ENCODE data around the gene PCSK6. TPM values are rescaled to one million over a fixed set of nuclear protein-coding genes. Genes with fewer than 3 reads are reported as not detected.

Gene PCSK6
- total and polyA plus RNA-seq, 7 experiments from 2014 or later: 0.12 to 3.0 (median 0.70) TPM; not detected in 1

GRCh38 chr15:101482526-101483371 is 6.8 kb downstream of the PCSK6 start:
- Mint-ChIP-seq H3K9me3 (peaks cover 0 to 2% (median 0%) of the 10 kb centered on the region in 11 donors), H3K27ac (no peak overlapping the region), H3K4me1 (peaks cover 0 to 3% (median 0%) of the 10 kb centered on the region in 7 donors), H3K4me3 (no peak overlapping the region), H3K36me3 (no peaks in the 10 kb centered on the region), H3K27me3 (peaks cover 28 to 46% (median 32%) of the 10 kb centered on the region in 5 donors)
- DNase-seq: no peak
- intact Hi-C loops (cut with micrococcal nuclease): no loop called here
- no peaks in the 10 kb centered on the region for H3K36me3 ChIP-seq (ENCODE audit: control insufficient read depth in 2 of 3, insufficient read depth in 3 of 3, low read length in 3 of 3)
- H3K4me1 ChIP-seq (ENCODE audit: control insufficient read depth in 2 of 2, insufficient read depth in 2 of 2, low read length in 2 of 2): no peaks in the 10 kb centered on the region
- peaks cover 0 to 4% of the 10 kb centered on the region in 2 donors for H3K27me3 ChIP-seq (ENCODE audit: control insufficient read depth in 2 of 2, insufficient read depth in 2 of 2, low read length in 2 of 2)
- ChIA-PET CTCF (no interaction called here), POLR2A (no interaction called here)
- no peak overlapping the region for H3K4me3 ChIP-seq (ENCODE audit: low read length)
- H3K27ac ChIP-seq (ENCODE audit: low read depth, low read length): no peak overlapping the region
- ATAC-seq: no peak
- no peaks in the 10 kb centered on the region for H3K9me3 ChIP-seq (ENCODE audit: control insufficient read depth in 2 of 3, low read length in 3 of 3)

GRCh38 chr15:101481917-101482525 is 7.5 kb downstream of the PCSK6 start:
- no peak for DNase-seq
- Mint-ChIP-seq H3K27ac (no peak overlapping the region), H3K4me3 (no peak overlapping the region), H3K9me3 (peaks cover 0 to 2% (median 0%) of the 10 kb centered on the region in 11 donors), H3K36me3 (no peaks in the 10 kb centered on the region), H3K27me3 (peaks cover 21 to 39% (median 25%) of the 10 kb centered on the region in 5 donors), H3K4me1 (peaks cover 0 to 3% (median 0%) of the 10 kb centered on the region in 7 donors)
- intact Hi-C loops (cut with micrococcal nuclease): no loop called here
- no peaks in the 10 kb centered on the region for H3K9me3 ChIP-seq (ENCODE audit: control insufficient read depth in 2 of 3, low read length in 3 of 3)
- no peak for ATAC-seq
- ChIA-PET POLR2A (no interaction called here), CTCF (no interaction called here)
- H3K4me1 ChIP-seq (ENCODE audit: control insufficient read depth in 2 of 2, insufficient read depth in 2 of 2, low read length in 2 of 2): no peaks in the 10 kb centered on the region
- peaks cover 0 to 2% of the 10 kb centered on the region in 2 donors for H3K27me3 ChIP-seq (ENCODE audit: control insufficient read depth in 2 of 2, insufficient read depth in 2 of 2, low read length in 2 of 2)
- no peak overlapping the region for H3K27ac ChIP-seq (ENCODE audit: low read depth, low read length)
- no peak overlapping the region for H3K4me3 ChIP-seq (ENCODE audit: low read length)
- H3K36me3 ChIP-seq (ENCODE audit: control insufficient read depth in 2 of 3, insufficient read depth in 3 of 3, low read length in 3 of 3): no peaks in the 10 kb centered on the region

- Histone ChIP-seq H3K4me1 (ENCODE audit: control insufficient read depth in 2 of 2, insufficient read depth in 2 of 2, low read length in 2 of 2) (no peaks in the 10 kb centered on the region), H3K36me3 (ENCODE audit: control insufficient read depth in 2 of 3, insufficient read depth in 3 of 3, low read length in 3 of 3) (no peaks in the 10 kb centered on the region), H3K9me3 (ENCODE audit: control insufficient read depth in 2 of 3, low read length in 3 of 3) (no peaks in the 10 kb centered on the region), H3K4me3 (ENCODE audit: low read length) (no peak overlapping the region), H3K27me3 (ENCODE audit: control insufficient read depth in 2 of 2, insufficient read depth in 2 of 2, low read length in 2 of 2) (no peaks in the 10 kb centered on the region), H3K27ac (ENCODE audit: low read depth, low read length) (no peak overlapping the region)
- Mint-ChIP-seq H3K4me1 (peaks cover 0 to 3% (median 0%) of the 10 kb centered on the region in 7 donors), H3K4me3 (no peak overlapping the region), H3K9me3 (peaks cover 0 to 2% (median 0%) of the 10 kb centered on the region in 11 donors), H3K27ac (no peak overlapping the region), H3K27me3 (peaks cover 14 to 32% (median 20%) of the 10 kb centered on the region in 5 donors), H3K36me3 (no peaks in the 10 kb centered on the region)
- ATAC-seq (no peak), DNase-seq (no peak)
- ChIA-PET POLR2A (no interaction called here), CTCF (no interaction called here)
- intact Hi-C loops (cut with micrococcal nuclease): no loop called here
Measured at GRCh38 chr15:101481381-101481705, 8.2 kb downstream of the PCSK6 start.

- DNase-seq (no peak), ATAC-seq (no peak)
- intact Hi-C loops (cut with micrococcal nuclease): no loop called here
- no peak overlapping the region for H3K27ac Mint-ChIP-seq
- H3K4me1 Mint-ChIP-seq: peaks cover 0 to 3% (median 0%) of the 10 kb centered on the region in 7 donors
- no peaks in the 10 kb centered on the region for H3K4me1 ChIP-seq (ENCODE audit: control insufficient read depth in 2 of 2, insufficient read depth in 2 of 2, low read length in 2 of 2)
- H3K27me3 ChIP-seq (ENCODE audit: control insufficient read depth in 2 of 2, insufficient read depth in 2 of 2, low read length in 2 of 2): no peaks in the 10 kb centered on the region
- no peaks in the 10 kb centered on the region for H3K36me3 ChIP-seq (ENCODE audit: control insufficient read depth in 2 of 3, insufficient read depth in 3 of 3, low read length in 3 of 3)
- H3K27me3 Mint-ChIP-seq: peaks cover 12 to 30% (median 16%) of the 10 kb centered on the region in 5 donors
- H3K36me3 Mint-ChIP-seq: no peaks in the 10 kb centered on the region
- H3K27ac ChIP-seq (ENCODE audit: low read depth, low read length): no peak overlapping the region
- ChIA-PET POLR2A (no interaction called here), CTCF (no interaction called here)
- H3K9me3 ChIP-seq (ENCODE audit: control insufficient read depth in 2 of 3, low read length in 3 of 3): no peaks in the 10 kb centered on the region
- H3K4me3 ChIP-seq (ENCODE audit: low read length): no peak overlapping the region
- H3K4me3 Mint-ChIP-seq: no peak overlapping the region
- H3K9me3 Mint-ChIP-seq: peaks cover 0 to 2% (median 0%) of the 10 kb centered on the region in 11 donors
Measured at GRCh38 chr15:101480613-101481380, 8.7 kb downstream of the PCSK6 start.

- Mint-ChIP-seq H3K9me3 (peaks cover 0 to 2% (median 0%) of the 10 kb centered on the region in 11 donors), H3K27ac (no peak overlapping the region), H3K4me3 (no peak overlapping the region), H3K27me3 (peaks cover 8 to 29% (median 15%) of the 10 kb centered on the region in 5 donors), H3K36me3 (no peaks in the 10 kb centered on the region), H3K4me1 (peaks cover 0 to 3% (median 0%) of the 10 kb centered on the region in 7 donors)
- ChIA-PET POLR2A (no interaction called here), CTCF (no interaction called here)
- ATAC-seq (no peak), DNase-seq (no peak)
- no peaks in the 10 kb centered on the region for H3K36me3 ChIP-seq (ENCODE audit: control insufficient read depth in 2 of 3, insufficient read depth in 3 of 3, low read length in 3 of 3)
- no peaks in the 10 kb centered on the region for H3K27me3 ChIP-seq (ENCODE audit: control insufficient read depth in 2 of 2, insufficient read depth in 2 of 2, low read length in 2 of 2)
- H3K27ac ChIP-seq (ENCODE audit: low read depth, low read length): no peak overlapping the region
- no peaks in the 10 kb centered on the region for H3K4me1 ChIP-seq (ENCODE audit: control insufficient read depth in 2 of 2, insufficient read depth in 2 of 2, low read length in 2 of 2)
- intact Hi-C loops (cut with micrococcal nuclease): no loop called here
- H3K4me3 ChIP-seq (ENCODE audit: low read length): no peak overlapping the region
- H3K9me3 ChIP-seq (ENCODE audit: control insufficient read depth in 2 of 3, low read length in 3 of 3): no peaks in the 10 kb centered on the region
Measured at GRCh38 chr15:101479851-101480612, 9.5 kb downstream of the PCSK6 start.

- Mint-ChIP-seq H3K9me3 (no peaks in the 10 kb centered on the region), H3K4me1 (peaks cover 0 to 3% (median 0%) of the 10 kb centered on the region in 7 donors), H3K36me3 (no peaks in the 10 kb centered on the region), H3K4me3 (no peak overlapping the region), H3K27me3 (peaks cover 4 to 32% (median 20%) of the 10 kb centered on the region in 5 donors), H3K27ac (no peak overlapping the region)
- ChIA-PET CTCF (no interaction called here), POLR2A (no interaction called here)
- no peaks in the 10 kb centered on the region for H3K27me3 ChIP-seq (ENCODE audit: control insufficient read depth in 2 of 2, insufficient read depth in 2 of 2, low read length in 2 of 2)
- ATAC-seq: no peak
- no peak overlapping the region for H3K4me3 ChIP-seq (ENCODE audit: low read length)
- DNase-seq: no peak
- no peaks in the 10 kb centered on the region for H3K36me3 ChIP-seq (ENCODE audit: control insufficient read depth in 2 of 3, insufficient read depth in 3 of 3, low read length in 3 of 3)
- no peaks in the 10 kb centered on the region for H3K4me1 ChIP-seq (ENCODE audit: control insufficient read depth in 2 of 2, insufficient read depth in 2 of 2, low read length in 2 of 2)
- no peaks in the 10 kb centered on the region for H3K9me3 ChIP-seq (ENCODE audit: control insufficient read depth in 2 of 3, low read length in 3 of 3)
- intact Hi-C loops (cut with micrococcal nuclease): no loop called here
- no peak overlapping the region for H3K27ac ChIP-seq (ENCODE audit: low read depth, low read length)
Measured at GRCh38 chr15:101479342-101479845, 10.1 kb downstream of the PCSK6 start.

All from naive thymus-derived CD4-positive, alpha-beta T cell (primary cell).